Heart right ventricle (tissue), 16 donors: Measurements from ENCODE around the gene AGGF1. TPM values are rescaled to one million over a fixed set of nuclear protein-coding genes. Genes with fewer than 3 reads are reported as not detected.

Source experiments
- ATAC-seq, 8 donors: fragments of 200-7000 bp; cut with Tn5 transposase; one replicate each; pipeline ENCODE4 v1.9.1; 2020; ENCODE audit warnings: mild to moderate bottlenecking in 8 of 8, moderate library complexity in 8 of 8, moderate number of reproducible peaks in 1 of 8
- DNase-seq, 2 donors: peaks; one replicate each; pipeline ENCODE4 v3.0.0-alpha.2; 2020
- H3K27ac ChIP-seq, 10 donors: fragments of 200-600 bp; sonication (generic) in 2 of 10; one replicate each; pipeline versions ENCODE4 v1.5.0 to v1.8.0; 2020 to 2022; ENCODE audit warnings: mild to moderate bottlenecking in 3 of 10
- H3K27me3 ChIP-seq, 7 donors: fragments of 200-600 bp; one replicate each; pipeline ENCODE4 v1.8.0; 2021 to 2022; ENCODE audit warnings: mild to moderate bottlenecking in 2 of 7
- H3K36me3 ChIP-seq, 9 donors: fragments of 200-600 bp; sonication (generic) in 1 of 9; one replicate each; pipeline versions ENCODE4 v1.5.0 to v1.8.0; 2020 to 2022; ENCODE audit warnings: mild to moderate bottlenecking in 2 of 9
- H3K4me1 ChIP-seq, 9 donors: fragments of 200-600 bp; sonication (generic) in 1 of 9; one replicate each; pipeline versions ENCODE4 v1.5.0 to v1.8.0; 2020 to 2022; ENCODE audit warnings: mild to moderate bottlenecking in 4 of 9
- H3K4me3 ChIP-seq, 10 donors: fragments of 200-600 bp; sonication (generic) in 2 of 10; one replicate each; pipeline versions ENCODE4 v1.5.0 to v1.8.0; 2020 to 2022; ENCODE audit warnings: mild to moderate bottlenecking in 7 of 10, moderate library complexity in 2 of 10
- H3K9me3 ChIP-seq, 11 donors: fragments of 200-600 bp in 10 of 11; sonication (generic) in 2 of 11; one replicate each; pipeline versions ENCODE4 v1.5.0 to v1.8.0; 2013 to 2022; ENCODE audit warnings: mild to moderate bottlenecking in 2 of 11, control low read depth in 1 of 11, moderate library complexity in 1 of 11
- CTCF ChIP-seq, 9 donors: fragments of 200-600 bp; sonication (generic) in 2 of 9; IDR thresholded peaks; one replicate each; pipeline versions ENCODE4 v1.5.0 to v1.8.0; 2021 to 2022; ENCODE audit warnings: antibody characterized with exemption in 9 of 9, mild to moderate bottlenecking in 5 of 9, moderate library complexity in 1 of 9
- WGBS, 2 donors: extraction: QIAGEN DNeasy Blood & Tissue Kit; methylation state at CpG; one replicate each; pipeline ENCODE4 v1.1.7; 2013; ENCODE audit warnings: inconsistent platforms in 1 of 2; 5-methylcytosine and 5-hydroxymethylcytosine counted together
- intact Hi-C, 10 donors: fragments of 100-400 bp; cut with DNase I; formaldehyde crosslinking; loops; one replicate each; pipeline versions ENCODE4 v1.11.1 to v1.14.2; 2022
- polyA plus RNA-seq, 2 donors: library from polyadenylated mRNA; stranded (reverse); fragments of 200-250 nt; gene quantifications; one replicate each; pipeline ENCODE4 v1.2.3, GENCODE V29; 2013
- total RNA-seq, 10 donors: library from RNA; stranded (reverse); fragmentation: NEBNext Ultra II Directional in 3 of 10; extraction: Animal tissue kit (Norgen Biotek cat#: 25700) in 3 of 10; gene quantifications; one replicate each; pipeline versions ENCODE4 v1.2.1 to v1.2.4, GENCODE V29; 2021 to 2023
- donor health status: Arrhythmogenic right ventricular cardiomyopathy.
- donor health status: ischemic (EF 13 %, LVEDD 7.1; RV severe dilation, severe dysfunction).
- donor health status: healthy with polysubstance abuse.
- donor health status: DM: no; HTN: yes; CAD: no.
- donor health status: DM: no; HTN: no; CAD: no.
- donor health status: ischemic (EF 25% LVEDD 6.9; RV normal size, moderate dysfunction).
- donor health status: ischemic (EF 25% LVEDD 5.7; RV mildly dilated, moderate dysfunction).
- donor health status: healthy.
- donor health status: DM: yes; HTN: yes; CAD: no.
- donor health status: Ischemic cardiomyopathy.
- donor health status: ischemic (EF 35%, LVEDD 5.7; RV mildly dilated, moderate dysfunction).
- donor health status: nonischemic (EF 11% LVEDD 7.7; RV severe dilation, severe dysfunction).
- donor health status: DM: yes; HTN: yes; CAD: no.
- donor health status: PGD.
- donor health status: ischemic (EF 29% LVEDD 5.4; RV normal size, mild dysfunction).
- donor health status: nonischemic (EF 23%, LVEDD 6.1; RV moderate dilation, normal function).

Gene AGGF1
- total and polyA plus RNA-seq, 12 donors, result 7.3 to 20.6 (median 15.7) TPM

- no peak for ATAC-seq
- 92 to 94% methylated on average over 5 of the region's 5 CpGs for WGBS, 2 donors
- intact Hi-C loops, result loop anchor here in 5 of 10 donors (5.0 to 10.0 kb wide), 3 partner anchors 138 to 405 kb away; no protein-coding TSS in a partner anchor
- H3K27ac ChIP-seq, result no peak overlapping the region
- no peak for TF ChIP-seq CTCF (IDR thresholded peaks at IDR 0.05)
- no peaks in the 10 kb centered on the region for H3K9me3 ChIP-seq
- H3K4me3 ChIP-seq, result no peak overlapping the region
- no peaks in the 10 kb centered on the region for H3K36me3 ChIP-seq
- H3K27me3 ChIP-seq, result peaks cover 0 to 2% (median 0%) of the 10 kb centered on the region in 7 donors
- no peaks in the 10 kb centered on the region for H3K4me1 ChIP-seq
- DNase-seq, result no peak
Measured at GRCh38 chr5:77010243-77010642, 20.0 kb upstream of the AGGF1 start.

- no peaks in the 10 kb centered on the region for H3K36me3 ChIP-seq
- H3K4me1 ChIP-seq, result no peaks in the 10 kb centered on the region
- intact Hi-C loops, result loop anchor here in 5 of 10 donors (5.0 to 10.0 kb wide), 3 partner anchors 139 to 407 kb away; no protein-coding TSS in a partner anchor
- peaks cover 0 to 2% (median 0%) of the 10 kb centered on the region in 7 donors for H3K27me3 ChIP-seq
- H3K9me3 ChIP-seq, result no peaks in the 10 kb centered on the region
- H3K27ac ChIP-seq, result no peak overlapping the region
- 80 to 82% methylated on average over 5 of the region's 5 CpGs for WGBS, 2 donors
- no peak for TF ChIP-seq CTCF (IDR thresholded peaks at IDR 0.05)
- no peak for ATAC-seq
- no peak overlapping the region for H3K4me3 ChIP-seq
- DNase-seq, result no peak
Measured at GRCh38 chr5:77011498-77011897, 18.7 kb upstream of the AGGF1 start.

GRCh38 chr5:77012601-77013000, 17.6 kb upstream of the AGGF1 start:
- TF ChIP-seq CTCF (IDR thresholded peaks at IDR 0.05), result no peak
- DNase-seq (no peak), ATAC-seq (no peak)
- H3K27ac ChIP-seq, result no peak overlapping the region
- H3K4me1 ChIP-seq, result no peaks in the 10 kb centered on the region
- 77 to 84% methylated on average over 2 of the region's 2 CpGs for WGBS, 2 donors
- intact Hi-C loops, result loop anchor here in 5 of 10 donors (5.0 to 10.0 kb wide), 3 partner anchors 140 to 408 kb away; no protein-coding TSS in a partner anchor
- H3K27me3 ChIP-seq, result peaks cover 0 to 2% (median 0%) of the 10 kb centered on the region in 7 donors
- H3K9me3 ChIP-seq, result no peaks in the 10 kb centered on the region
- no peaks in the 10 kb centered on the region for H3K36me3 ChIP-seq
- H3K4me3 ChIP-seq, result no peak overlapping the region

GRCh38 chr5:77015938-77016569, 14.2 kb upstream of the AGGF1 start:
- Histone ChIP-seq H3K9me3 (no peaks in the 10 kb centered on the region), H3K36me3 (no peaks in the 10 kb centered on the region), H3K27me3 (peaks cover 0 to 6% (median 0%) of the 10 kb centered on the region in 7 donors), H3K4me1 (no peaks in the 10 kb centered on the region), H3K4me3 (no peak overlapping the region), H3K27ac (no peak overlapping the region)
- TF ChIP-seq CTCF (IDR thresholded peaks at IDR 0.05), result peak in 7 of 9 donors; percentile 43 to 64 (median 50)
- peak in 1 of 2 donors; percentile 7 for DNase-seq
- ATAC-seq, result peak in 5 of 8 donors; percentile 20 to 48 (median 23)
- WGBS, 2 donors, result 34% methylated on average over 3 of the region's 3 CpGs
- intact Hi-C loops, result loop anchor here in 8 of 10 donors (1.0 to 10.0 kb wide), 5 partner anchors 147 to 414 kb away; no protein-coding TSS in a partner anchor
